GM18526 (cell line): ENCODE data around the gene KISS1R.

ENCODE experiments used
- POLR2A ChIP-seq: IDR thresholded peaks from 3 replicates; pipeline ENCODE4 v1.6.1; 2011; ENCODE audit not compliant: insufficient read length; ENCODE audit errors: extremely low read depth

KISS1R gene

DNA sequence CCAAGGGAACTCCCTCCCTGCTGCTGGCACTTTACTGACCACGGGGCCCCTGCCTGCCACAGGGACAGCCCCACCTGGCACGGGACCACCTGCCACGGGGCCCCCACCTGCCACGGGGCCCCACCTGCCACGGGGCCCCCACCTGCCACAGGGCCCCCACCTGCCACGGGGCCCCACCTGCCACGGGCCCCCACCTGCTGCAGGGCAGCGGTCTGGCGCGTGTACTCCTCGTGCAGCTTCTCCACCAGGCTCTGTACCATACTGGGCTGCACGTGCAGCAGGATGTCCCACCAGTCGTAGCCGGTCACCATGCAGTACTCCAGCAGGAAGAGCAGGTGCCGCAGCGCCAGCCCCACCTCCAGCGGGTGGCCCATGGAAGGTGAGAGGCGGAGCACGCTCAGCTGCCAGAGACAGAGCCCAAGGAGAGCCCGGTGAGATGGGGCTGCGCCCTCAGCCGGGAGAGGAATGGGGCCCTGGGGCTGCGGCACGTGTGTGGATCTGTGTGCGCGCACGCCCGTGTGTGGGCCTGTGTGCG is 40.3 kb upstream of the KISS1R start:
- no peak for TF ChIP-seq POLR2A

DNA sequence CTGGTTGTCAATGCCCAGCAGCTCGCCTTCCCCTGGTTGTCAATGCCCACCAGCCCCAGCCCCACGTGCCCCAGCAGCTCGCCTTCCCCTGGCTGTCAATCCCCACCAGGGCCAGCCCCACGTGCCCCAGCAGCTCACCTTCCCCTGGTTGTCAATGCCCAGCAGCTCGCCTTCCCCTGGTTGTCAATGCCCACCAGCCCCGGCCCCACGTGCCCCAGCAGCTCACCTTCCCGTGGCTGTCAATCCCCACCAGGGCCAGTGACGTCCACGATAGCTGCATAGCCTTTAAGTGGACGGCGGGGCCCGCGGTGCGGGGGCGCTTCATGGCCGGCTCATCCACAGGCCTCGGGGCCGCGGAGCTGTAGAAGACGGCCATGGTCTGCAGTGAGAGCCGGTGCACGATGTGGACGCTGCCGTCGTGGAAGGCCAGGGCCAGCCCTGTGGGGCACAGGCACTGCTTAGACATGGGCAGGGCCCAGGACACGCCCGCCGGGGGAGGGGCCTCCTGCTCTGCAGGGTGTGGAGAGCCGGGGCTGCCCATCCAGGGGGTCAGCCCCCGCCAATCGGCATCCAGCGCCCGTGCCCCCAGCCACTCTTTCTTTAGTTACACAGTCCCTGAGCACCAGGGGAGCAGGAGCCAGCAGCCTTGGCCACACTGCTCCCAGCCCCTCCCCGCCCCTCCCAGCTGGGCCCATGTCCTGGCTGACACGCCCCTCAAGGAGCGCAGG is 37.3 kb upstream of the KISS1R start:
- TF ChIP-seq POLR2A = no peak

DNA sequence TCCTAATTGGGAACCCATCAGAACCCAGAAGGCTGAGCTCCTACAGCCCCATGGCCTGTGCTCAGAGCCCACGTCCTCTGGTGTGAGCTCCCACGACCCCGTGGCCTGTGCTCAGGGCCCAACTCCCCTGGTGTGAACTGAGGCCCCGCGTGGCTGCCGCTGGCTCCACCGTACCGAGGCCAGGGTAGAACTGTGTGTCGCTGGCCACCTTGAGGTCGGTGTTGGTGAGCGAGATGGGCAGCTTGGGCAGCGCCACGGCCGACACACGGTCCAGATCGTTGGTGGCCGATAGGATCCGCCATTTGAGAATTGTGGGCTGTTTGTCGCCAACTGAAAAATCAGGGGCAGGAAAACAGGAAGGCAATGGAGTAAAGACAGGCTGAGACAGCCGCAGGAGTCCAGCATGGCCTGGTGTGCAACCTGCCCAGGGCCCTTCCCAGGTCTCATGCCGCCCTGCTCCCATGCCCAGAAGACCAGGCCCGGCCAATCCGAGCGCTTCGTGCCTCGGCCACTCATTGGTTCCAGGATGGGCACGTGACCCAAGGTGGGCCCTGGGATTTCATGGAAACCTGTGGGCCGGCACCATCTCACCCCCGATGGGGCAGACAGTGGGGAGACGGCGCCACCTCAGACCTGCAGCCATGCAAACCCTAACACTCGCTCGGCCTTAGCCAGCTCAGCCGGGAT is 35.6 kb upstream of the KISS1R start:
- TF ChIP-seq POLR2A = no peak

DNA sequence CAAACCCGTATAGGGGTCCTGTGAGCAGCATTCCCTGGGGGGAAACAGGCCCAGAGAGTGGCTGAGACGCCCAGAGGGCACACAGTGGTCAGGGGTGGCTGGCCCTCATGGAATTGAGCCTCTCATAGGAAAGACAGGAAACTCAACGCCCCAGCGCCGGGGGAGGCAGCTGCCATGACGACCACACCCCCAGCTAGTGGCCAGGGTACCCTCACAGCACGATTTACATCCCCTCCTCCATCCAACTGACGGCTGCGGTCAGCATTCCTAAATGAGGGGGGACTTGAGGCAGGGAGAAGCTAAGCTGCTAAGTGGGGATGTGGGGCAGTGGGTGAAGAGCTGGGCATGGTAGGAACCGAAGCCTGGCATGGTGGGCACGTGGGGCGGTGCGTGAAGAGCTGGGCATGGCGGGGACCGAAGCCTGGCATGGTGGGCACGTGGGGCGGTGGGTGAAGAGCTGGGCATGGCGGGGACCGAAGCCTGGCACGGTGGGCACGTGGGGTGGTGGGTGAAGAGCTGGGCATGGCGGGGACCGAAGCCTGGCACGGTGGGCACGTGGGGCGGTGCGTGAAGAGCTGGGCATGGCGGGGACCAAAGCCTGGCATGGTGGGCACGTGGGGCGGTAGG is 34.1 kb upstream of the KISS1R start:
- TF ChIP-seq POLR2A = no peak

DNA sequence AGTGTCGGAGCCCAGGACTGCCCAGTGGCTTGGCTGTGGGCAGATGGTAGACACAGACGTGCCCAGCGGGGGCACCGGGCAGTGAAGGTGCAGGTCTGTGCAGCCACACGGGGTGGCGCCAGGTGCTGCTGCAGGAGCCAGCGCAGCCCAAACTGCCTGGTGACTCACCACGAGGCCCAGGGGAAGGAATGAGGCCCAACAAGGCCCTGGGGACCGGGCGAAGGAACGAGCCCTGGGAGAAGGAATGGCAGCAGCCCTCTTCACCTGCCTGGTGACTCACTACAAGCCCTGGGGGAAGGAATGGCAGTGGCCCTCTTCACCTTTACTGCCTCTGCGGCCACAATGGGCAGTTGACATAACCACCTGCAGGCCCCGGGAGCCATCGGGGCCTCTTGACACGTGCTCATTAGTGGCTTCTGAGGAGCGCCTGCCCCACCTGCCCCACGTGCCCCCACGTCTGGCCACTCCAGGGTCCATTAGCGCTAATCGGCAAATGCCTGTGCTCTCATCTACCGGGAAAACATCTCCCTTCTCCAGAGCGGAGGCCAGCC is 33.4 kb upstream of the KISS1R start:
- TF ChIP-seq POLR2A = no peak

DNA sequence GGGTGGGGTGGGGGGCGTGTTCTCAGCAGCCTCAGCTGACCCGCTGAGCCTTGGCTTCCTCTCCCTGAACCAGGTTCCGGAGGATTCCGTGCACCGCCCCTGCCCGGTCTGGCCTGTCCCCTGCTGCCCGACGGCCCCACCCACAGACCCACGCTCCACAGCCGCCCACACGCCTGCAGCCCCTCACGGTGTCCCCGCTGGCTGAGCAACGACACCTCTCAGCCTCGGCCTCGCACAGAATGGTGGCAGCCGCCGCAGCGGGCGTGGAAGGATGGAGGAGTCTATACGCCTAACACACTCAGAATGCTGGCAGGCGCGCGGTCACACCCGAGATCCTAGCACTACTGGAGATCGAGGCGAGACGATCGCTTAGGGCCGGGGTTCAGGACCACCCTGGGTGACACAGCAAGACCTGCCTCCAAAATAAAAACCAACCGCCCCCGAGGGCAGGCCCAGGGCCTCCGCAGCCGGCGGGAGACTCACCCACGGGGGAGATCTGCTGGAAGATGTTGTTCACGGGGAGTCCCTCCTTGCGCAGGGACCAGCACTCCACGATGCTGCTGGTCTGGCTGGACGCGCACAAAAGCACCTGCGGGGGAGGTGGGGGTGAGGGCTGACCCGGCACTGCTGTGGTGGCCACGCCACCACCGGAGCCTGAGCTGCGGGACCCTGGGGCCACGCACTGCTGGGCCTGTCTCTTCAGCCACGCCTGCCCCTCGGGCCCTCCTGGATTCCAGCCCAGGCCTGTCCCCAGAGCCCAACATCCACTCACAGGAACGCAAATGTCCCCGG is 32.5 kb upstream of the KISS1R start:
- no peak for TF ChIP-seq POLR2A

DNA sequence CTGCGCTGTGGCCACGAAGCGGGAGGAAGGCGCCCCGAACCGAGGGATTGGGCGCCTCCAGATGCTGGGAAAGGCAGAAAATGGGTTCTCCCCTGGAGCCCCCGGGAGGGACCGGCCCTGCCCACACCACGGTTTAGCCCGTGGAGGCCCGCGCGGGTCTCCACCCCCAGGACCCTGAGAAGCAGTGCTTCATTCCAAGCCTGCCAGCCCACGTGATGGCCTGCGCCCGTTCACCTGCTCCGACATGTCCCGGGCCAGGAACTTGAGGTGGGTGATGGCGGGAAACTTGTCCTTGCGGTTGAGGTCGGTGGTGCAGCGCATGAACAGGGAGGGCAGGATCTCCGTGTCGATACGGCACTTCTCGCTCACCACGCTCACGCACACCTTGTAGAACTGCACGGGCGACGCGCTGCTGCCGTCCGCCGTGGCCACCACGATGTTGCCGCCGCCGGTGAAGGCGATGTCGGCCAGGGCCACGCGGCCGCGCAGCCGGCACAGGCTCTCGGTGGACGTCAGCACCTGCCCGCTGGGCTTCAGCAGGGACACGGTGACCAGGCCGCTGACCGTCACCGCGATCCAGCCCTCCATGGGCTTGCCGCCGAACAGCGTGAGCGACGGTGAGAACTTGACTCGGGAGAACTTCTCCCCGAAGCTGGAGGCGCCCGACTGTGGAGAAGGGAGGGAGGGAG is 31.5 kb upstream of the KISS1R start:
- TF ChIP-seq POLR2A = no peak

DNA sequence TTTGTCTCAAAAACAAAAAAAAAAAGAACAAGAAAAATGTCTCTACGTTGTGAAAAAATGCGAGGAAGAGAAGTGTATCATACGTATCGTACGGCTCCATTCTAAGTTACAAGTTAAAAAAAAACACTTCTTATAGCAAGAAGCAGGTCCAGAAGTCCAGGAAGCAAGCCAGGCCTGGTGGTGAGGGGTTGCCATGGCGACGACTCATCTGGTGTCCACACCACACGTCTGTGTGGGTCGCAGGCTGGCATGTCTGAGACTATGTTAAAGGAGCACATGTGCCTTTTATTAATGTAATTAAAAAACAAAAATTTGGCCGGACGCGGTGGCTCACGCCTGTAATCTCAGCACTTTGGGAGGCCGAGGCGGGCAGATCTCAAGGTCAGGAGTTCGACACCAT is 30.1 kb upstream of the KISS1R start:
- TF ChIP-seq POLR2A = no peak

DNA sequence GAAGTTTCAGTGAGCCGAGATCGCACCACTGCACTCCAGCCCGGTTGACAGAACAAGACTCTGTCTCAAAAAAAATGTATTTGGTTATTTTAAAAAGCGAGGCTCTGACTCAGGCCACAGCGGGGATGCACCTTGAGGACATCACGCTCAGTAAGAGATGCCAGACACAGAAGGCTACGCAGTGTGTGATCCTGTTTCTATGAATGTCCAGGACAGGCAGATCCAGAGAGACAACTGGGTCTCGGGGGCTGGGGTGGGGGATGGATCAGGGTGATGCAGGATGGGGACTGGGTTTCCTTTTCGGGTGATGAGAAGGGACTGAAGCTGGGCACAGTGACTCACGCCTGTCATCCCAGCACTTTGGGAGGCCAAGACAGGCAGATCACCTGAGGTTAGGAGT is 29.5 kb upstream of the KISS1R start:
- TF ChIP-seq POLR2A = no peak

DNA sequence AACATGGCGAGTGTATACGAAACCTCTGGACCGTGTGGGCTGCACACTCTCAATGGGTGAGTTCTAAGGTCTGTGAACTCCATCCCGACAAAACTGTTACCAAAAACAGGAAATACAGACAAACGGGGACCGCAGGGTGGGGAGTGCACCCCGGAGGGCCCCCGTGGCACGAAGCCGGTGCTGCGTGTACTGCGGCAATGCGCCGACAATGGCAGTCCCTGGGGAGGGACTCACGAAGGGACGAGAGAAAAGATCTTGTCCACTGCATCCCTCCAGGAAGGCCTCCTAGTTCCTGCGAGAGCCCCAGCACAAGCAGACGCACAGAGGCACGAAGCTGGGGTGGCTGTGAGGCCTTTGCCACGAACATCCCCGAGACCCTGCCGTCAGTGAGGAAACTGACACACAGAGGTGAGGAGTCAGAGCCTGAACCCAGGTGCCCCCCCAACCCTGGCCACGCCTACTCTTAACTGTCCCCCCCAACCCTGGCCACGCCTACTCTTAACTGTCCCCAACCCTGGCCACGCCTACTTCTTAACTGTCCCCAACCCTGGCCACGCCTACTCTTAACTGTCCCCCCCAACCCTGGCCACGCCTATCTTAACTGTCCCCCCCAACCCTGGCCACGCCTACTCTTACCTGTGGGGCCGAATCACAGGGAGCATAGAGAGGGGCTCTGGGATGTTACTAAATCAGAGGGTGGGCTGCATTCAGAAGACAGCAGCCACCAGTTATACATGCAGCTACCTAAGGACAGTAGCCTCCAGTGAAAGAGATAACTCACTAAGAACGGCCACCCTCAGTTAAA is 28.4 kb upstream of the KISS1R start:
- TF ChIP-seq POLR2A = no peak

DNA sequence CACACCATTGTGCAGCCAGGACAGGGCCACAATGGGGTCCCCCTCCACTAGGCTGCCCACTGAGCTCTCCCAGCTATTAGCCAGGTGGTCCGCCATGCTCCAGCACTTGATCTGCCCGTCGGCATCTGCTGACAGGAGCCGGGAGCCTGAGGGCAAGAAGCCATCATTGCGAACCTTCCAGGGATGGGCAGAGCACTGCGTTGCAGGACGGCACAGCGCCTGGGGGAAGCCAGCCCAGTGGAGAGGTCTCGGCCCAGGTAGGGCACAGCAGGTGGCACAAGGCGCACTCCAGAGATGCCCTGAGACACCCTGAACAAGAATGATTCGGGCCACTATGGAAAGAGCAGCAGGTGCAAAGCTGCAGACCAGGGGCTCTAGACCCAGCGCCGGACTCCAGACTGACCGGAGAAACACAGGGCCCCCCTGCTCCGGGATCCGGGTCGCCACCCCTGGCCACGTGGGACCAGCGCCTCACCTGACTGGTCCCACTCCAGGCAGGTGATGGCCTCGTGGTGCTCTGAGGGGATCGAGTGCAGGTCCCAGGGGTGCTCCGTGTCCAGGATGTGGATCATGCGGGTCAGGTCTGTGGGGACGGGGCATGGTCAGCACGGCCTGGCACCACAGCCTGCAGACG is 27.4 kb upstream of the KISS1R start:
- no peak for TF ChIP-seq POLR2A

DNA sequence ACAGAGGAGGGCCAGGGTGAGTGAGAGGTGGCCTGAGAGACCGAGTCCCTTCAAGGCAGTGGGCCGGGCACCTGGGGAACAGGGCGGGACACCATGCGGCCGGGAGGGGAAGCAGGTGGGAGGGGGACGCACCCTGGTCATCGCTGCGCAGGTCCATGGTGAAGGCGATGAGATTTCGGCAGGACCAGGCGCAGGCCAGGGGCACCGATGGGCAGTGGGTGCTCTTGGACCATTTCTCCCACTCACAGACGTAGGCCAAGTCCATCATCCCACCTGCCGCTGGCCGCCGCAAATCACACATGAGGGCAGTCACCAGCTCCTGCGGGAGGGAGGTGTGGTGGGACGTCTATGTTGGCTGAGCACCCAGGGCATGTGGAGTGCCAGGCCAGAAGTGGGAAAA is 26.3 kb upstream of the KISS1R start:
- no peak for TF ChIP-seq POLR2A

DNA sequence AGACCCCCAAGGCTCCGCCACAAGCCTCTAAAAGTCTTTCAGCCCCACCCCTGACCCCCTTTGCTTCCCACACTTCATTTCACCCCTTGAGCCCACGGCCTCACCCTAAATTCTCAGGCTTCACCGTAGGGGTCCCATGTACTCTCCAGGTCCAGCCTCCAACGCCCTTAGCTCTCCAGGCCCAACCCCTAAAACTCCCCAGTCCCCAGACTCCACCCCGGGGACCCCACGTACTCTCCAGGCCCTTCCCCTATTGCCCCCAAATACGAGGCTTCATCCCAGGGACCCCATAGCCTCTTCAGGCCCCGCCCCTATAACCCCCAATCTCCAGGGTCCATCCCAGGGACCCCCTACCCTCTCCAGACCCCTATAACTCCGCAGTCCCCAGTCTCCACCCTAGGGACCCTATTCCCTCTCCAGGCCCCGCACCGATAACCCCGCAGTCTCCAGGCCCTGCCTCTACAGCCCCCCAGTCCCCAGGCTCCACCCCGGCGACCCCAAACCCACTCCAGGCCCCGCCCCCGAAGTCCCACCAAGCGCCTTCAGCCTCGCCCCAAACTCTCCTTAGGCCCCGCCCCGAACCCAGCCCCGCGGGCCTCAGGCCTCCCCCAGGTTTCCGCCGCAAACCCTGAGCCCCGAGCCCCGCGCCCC is 24.8 kb upstream of the KISS1R start:
- TF ChIP-seq POLR2A = no peak
